ENCODE data around the gene LRG1.
"Not testable (repeated sequence)": the region's sequence is repeated elsewhere in the genome, so short reads cannot be mapped to it uniquely, and the experiment has no call there.

LRG1 gene

DNA sequence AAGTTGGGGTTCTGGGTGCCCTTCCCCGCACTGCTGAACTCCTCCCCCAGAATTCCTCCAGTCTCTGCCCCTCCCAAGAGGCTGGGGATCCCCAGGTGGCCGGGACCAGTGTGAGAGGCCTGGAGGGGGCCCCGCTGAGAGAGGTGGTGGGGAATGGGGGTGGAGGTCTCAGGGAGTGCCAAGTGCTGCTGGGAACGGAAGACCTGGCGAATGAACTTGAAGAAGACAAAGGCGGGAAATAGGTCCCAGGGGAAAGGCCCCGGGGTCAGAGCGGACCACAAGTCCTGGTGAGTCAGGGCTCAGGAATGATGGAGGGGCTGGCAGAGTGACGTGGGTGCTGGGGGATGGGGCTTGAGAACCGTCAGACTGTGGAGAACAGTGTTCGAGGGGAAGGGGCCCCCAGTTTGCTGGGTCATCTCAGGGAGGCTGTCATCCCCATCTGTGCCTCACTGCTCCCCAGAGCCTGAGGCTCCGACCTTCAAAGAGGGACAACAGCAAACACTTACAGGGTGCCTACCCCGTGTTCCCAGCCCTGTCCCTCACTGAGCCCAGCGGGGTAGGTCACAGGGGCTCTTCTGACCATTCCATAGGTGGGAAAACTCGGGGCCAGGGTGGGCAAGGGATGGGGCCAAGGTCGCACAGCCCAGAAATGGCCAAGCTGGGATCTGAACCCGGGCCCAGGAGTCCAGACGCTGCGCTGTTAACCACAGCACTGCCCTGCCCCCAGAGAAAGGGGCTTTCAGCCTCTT lies 35.6 kb upstream of the LRG1 start:
- no peak for DNase-seq (ENCODE audit: low read depth)

DNA sequence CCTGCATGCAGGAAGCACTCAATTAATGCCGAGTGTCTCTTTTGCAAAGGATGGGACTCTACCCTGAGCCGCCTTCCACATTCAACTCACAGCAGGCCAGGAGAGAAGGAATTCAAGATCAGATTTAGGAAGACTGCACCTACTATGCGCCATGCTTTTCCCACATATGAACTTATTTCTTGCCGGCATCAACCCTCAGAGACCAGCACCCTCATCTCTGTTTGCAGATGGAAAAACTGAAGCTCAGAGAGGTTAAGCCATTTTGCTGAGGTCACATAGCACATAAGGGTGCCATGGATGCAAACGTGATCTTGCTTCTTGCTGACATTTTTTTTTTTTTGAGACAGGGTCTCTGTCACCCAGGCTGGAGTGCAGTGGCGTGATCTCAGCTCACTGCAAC lies 33.8 kb upstream of the LRG1 start:
- DNase-seq (ENCODE audit: low read depth), result no peak

DNA sequence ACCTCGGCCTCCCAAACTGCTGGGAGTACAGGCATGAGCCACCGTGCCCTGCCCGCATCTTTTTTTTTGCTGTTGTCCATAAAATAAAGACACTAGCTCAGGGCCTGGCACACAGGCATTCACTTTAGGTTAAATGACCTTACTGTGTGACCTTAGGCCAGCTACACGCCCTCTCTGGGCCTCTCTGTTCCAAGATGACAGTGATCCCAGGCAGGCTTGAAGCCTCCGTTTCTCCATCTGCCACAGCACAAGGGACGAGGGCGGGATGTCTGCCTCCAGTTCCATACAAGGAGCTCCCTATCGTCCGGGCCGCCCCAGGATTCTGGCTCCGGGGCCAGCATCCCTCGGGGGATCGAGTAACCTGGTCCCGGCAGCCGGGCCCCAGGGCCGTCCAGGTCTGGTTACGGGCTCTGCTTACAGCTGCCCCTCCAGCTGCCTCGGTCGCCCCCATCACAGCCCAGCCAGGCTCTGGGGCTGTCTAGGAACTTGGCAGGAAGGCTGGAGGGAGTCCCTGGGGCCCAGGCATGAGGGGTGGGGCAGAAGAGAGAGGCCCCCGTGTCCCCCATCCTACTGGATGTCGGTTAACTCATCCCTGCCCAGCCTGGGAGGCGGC lies 31.6 kb upstream of the LRG1 start:
- no peak for DNase-seq (ENCODE audit: low read depth)

DNA sequence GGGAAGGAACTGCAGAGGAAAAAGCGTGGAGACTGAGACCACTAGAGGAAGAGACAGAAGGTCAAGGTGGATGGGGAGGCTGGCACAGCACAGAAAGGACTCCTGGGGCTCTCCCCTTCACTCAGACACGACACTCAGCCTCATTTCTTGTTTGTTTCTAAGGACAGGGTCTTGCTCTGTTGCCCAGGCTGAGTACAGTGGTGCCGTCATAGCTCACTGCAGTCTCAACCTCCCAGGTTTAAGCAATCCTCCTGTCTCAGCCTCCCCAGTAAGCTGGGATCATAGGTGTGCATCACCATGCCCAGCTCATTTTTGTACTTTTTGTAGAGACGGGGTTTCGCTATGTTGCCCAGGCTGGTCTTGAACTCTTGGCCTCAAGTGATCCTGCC lies 31.1 kb upstream of the LRG1 start:
- no peak for DNase-seq (ENCODE audit: low read depth)

DNA sequence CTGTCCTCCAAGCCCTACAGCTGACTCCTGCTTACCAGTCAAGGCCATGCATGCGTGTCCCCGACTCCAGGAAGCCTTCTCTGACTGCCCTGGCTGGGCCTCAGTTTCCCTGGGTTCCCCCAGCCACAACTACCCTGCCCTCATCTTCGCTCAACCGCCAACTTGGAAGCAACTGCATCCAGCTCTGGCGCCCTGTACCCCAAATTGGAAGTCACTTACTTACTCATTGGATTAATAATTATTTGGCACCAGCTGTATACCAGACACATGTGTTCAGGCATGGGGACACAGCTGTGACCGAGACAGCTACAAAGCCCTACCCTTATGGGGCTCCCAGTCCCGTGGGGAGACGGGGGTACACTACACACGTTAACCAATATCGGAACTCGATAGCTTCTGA lies 30.6 kb upstream of the LRG1 start:
- no peak for DNase-seq (ENCODE audit: low read depth)

DNA sequence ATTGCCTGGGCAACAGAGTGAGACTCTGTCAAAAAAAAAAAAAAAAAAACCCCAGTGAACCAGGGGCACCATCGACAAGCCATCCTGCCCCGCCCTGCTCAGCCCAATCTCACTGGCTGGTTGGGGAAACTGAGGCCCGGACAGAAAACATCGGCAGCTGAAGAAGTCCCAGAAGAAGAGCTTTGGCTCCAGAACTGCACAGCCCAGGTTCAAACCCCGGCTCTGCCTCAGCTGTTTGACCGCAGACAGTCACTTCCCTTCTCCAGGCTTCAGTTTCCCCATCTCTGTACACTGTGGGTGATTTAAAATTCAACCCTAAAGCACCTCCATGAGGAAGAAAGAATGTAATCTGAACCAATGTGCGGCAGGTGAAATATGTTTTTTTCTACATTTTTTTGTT lies 29.1 kb upstream of the LRG1 start:
- DNase-seq (ENCODE audit: low read depth), result no peak

DNA sequence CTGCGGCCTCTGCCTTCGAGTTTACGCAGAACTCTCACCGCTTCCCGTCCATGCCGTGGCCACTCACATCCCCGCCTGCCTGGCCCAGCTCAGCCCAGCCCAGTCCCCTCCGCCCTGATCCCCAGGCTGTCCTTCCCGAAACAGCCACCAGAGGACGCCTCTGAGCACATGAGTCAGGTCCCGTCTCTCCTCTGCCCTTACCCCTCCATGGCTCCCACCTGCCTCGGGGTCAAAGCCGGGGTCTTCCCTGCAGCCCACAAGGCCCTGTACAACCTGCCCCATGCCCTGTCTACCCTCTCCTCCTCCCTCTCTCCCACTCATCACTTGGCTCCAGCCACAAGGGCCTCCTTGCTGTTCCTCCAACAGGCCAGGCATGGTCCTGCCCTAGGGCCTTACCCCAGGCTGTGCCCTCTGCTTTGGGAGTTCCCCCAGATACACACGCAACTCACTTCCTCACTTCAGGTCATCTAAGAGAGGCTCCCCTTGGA lies 27.8 kb upstream of the LRG1 start:
- DNase-seq (ENCODE audit: low read depth), result peak; percentile 21

DNA sequence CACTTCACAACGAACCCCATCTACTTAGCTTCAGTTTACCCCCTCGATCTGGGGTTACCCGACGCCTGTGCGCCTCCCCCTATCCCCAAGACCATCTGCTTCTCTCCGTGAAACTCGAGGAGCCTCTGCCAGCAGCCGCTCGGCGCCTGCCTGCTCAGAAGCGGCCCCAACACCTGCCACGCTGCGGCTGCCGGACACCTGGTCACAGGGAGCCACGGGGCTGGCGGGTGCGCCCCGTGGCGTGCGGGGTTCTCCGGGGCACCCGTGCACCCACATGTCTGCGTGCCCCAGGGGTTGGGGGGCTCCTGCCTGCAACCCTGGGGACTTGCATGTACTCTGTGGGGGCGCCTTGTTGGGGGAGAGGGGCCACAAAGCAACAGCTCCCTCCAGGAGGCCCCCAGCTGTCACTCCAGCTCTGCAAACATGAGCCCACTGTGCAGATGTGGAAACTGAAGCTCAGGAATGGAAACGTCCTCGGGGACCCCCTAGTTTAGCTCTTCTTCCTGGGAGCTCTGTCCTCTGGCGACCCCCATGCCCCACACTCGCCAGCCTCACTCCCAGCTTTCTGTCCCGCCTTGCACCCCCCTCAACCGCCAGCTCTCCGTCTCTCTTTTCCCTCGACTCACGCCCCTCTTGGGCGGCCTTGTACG lies 26.7 kb upstream of the LRG1 start:
- DNase-seq (ENCODE audit: low read depth), result no peak

DNA sequence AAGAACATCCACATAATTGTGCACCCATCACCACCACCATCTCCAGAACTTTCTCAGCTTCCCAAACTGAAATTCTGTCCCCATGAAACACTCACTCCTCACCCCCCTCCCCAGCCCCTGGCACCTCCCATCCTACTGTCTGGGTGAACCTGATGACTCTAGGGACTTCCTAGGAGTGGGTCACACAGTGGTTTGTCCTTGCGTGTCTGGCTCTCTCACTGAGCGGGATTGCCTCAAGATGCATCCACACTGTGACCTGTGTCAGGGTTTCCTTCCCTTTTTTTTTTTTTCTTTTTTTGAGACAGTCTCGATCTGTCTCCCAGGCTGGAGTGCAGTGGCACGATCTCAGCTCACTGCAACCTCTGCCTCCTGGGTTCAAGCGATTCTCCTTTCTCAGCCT lies 23.7 kb upstream of the LRG1 start:
- DNase-seq (ENCODE audit: low read depth), result not testable (repeated sequence)

DNA sequence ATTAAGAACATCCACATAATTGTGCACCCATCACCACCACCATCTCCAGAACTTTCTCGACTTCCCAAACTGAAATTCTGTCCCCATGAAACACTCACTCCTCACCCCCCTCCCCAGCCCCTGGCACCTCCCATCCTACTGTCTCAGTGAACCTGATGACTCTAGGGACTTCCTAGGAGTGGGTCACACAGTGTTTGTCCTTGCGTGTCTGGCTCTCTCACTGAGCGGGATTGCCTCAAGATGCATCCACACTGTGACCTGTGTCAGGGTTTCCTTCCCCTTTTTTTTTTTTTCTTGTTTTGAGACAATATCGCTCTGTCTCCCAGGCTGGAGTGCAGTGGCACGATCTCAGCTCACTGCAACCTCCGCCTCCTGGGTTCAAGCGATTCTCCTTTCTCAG lies 22.2 kb upstream of the LRG1 start:
- DNase-seq (ENCODE audit: low read depth), result not testable (repeated sequence)

DNA sequence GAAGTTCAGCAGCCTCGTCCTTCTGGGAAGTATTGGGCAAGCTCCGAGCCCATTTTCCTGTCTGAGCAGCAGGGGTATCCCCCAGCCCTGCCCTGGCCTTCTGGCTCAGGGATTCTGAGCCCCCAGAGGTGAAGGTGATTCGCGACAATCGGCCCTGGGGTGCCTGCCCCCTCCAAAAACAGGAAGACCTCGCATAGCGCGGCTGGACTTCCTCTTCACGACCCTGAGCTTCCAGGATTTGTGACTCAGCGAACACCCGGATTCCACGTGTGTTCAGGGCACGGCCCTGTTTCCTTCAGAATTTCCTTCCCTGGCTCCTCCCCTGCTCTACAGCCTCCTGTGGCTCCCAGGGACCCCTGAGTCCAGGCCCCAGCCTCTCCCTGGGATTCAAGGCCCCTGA lies 19.7 kb upstream of the LRG1 start, which contains the start of gene SEMA6B:
TSS of gene SEMA6B (minus strand) at position 116 of the 400 bp plus-strand sequence. CDS start 1,227 bp downstream, outside the sequence.
- no peak for DNase-seq (ENCODE audit: low read depth)

DNA sequence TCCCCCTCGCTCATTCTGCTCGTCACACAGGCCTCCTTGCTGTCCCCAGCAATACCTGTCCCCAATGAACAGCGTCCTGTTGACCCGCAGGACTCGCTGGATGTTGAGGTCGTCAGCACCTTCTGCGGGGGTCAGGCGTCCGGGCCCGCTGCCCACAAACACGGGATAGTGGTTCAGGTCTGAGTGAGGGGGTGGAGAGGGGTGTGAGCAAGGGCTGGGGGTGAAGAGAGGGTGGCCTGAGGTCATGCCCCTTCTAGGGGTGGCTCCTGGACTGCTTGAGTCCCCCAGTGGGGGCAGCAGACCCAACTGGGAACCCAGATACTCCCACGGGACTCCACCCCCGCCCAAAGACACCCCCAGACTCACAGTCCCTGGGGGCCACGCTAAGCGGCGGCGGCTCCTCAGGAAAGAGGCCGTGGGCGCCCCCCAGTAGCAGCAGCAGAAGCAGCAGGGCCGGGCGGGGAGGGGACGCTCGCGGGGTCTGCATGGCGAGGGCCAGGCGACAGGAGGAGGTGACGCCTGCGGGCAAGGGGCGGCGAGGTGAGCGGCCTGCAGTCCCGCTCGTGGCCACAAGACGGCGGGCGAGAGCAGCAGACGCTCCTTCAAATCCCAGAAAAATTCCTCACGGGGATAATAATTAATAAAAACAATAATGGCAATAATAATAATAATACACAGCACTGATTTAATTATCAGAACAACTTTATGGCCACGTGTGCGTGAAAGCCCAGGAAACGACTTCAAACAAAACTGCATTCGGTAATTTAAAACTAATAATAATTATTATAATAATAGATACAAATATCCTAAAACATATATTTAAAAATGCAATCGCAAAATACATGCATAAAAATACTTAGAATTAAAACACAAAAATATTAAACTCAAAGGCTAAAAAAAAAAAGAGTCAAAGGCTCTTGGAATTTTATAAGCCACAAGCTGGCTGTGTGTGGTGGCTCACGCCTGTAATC lies 18.4 kb upstream of the LRG1 start:
- DNase-seq (ENCODE audit: low read depth), result no peak

DNA sequence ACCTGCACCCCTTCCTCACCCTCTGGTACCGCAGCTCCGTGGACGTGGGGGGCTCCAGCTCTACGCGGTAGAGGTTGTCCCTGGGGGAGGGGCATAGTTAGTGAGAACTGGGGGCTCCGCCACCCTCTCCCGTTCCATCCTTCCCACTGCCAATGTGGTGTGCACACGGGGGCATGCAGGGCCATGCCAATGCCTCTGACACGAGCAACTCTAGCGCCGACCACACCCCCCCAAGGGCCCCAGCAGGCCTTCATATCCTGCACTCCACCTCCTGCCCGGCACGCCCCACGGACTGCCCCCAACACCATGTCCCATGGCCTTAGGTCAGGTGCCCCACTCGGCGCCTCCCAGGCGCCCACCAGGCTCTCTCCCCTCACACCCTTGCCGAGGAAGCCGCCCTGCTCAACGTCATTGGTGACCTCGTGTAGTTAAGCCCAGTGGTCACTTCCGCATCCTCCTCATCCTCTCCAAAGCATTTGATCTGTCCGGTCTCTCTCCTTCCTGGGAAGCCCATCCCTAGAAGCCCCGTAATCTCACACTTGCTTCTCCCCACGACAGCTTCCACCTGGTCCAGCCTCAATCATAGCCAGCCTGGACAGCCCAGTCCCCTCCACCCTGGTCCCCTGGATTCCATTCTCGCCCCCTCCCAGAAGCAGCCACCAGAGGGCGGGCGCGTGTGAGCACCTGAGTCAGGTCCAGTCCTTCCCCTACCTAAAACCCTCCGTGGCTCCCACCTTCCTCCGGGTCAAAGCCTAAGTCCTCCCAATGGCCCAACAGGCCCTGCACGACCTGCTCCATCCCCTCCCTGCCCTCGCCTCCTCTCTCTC lies 17.5 kb upstream of the LRG1 start:
- DNase-seq (ENCODE audit: low read depth), result no peak

DNA sequence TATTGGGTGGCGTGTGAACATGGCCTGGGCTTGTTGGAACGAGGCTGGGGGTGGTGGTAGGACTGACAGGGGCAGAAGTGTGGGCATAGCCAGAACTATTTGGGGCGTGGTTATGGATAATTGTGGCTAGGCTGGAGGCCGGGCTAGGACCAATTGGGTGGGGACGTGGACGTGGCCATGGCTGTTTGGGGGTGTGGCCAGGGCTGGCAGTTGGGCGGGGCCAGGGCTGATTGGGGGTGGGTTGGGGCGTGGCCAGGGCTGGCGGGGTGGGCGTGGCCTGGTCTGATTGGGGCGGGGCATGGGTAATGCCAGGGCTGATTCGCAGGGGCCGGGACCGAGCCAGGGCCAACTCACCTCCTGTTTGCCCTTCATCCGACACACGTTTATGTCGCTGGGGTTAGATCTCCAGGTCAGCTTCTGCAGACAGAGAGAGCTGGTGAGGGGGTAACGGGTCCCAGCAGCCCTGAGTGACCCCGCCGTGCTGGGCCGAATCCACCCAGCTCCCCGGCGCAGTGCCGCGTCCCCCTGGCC lies 16.8 kb upstream of the LRG1 start:
- no peak for DNase-seq (ENCODE audit: low read depth)

DNA sequence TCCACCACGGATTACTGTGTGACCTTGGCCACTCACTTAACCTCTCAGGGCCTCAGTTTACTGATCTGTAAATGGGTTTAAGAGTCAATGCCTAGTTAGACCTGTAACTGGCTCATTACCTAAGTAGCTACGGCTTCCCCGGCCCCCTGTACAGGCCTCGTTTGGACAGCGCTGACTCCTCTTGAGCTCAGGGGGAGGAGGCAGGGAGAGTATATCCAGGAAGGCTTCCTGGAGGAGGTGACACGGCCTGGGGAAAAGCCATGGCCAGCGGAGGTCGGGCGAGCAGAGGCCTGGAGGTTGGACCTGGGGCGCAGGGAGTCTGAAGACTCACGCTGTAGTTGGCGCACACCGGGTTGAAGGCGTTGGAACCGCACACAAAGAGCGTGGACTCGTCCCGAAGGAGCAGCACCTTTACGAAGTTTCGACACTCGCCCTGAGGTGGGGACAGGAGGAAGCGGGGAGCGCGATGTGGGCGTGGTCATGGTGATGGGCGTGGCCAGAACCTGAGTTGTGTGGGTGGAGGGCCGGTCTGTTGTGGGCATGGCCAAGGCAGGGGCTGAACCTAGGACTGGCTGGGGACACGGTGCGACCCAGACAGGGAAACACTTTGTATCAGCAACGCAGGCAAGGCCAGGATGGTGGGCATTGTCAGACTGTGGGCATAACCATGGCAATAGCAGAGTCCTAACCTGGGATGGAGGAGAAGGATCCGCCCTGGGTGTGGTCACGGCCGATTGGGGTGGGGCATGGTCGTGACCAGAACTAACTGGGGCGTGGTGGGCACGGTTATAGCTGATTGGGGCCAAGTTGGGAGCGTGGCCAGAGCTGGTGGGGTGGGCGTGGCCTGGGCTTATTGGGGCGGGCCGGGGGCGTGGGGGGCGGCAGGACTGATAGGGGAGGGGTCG lies 16.1 kb upstream of the LRG1 start:
- DNase-seq (ENCODE audit: low read depth), result no peak

DNA sequence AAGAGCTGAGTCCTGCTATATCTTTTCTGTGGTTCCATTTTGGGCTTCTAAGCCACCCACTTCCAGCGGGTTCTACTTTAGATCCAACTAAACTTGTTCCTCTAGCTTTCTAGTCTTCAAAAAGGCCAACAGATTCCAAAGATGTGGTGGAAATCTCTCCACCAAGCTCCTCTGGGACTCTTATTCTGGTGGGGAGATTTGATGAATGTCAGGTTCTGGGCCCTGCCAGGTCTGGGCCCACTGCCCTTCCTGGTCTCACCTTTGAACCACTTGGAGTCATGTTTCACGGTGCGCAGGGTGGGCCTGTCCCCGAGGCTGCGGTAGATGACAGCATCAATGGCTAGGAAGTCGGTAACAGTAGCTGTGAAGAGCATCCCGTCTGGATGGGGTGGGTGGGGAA lies 14.9 kb upstream of the LRG1 start:
- DNase-seq (ENCODE audit: low read depth), result no peak

DNA sequence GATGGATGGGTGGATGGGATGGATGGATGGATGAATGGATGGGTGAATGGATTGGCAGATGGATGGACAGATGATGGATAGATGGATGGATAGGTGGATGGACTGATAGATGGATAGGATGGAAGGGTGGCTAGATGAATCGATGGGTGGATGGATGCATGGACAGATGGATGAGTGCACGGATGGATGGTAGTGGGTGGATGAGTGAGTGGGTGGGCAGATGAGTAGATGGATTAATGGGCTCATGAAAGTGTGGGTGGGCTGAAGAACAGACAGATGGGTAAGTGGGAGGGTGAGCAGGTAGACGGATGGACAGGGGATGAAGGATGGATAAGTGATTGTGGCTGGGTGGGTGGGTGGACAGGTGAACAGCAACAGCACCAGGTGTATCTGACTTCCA lies 13.9 kb upstream of the LRG1 start:
- DNase-seq (ENCODE audit: low read depth), result no peak

DNA sequence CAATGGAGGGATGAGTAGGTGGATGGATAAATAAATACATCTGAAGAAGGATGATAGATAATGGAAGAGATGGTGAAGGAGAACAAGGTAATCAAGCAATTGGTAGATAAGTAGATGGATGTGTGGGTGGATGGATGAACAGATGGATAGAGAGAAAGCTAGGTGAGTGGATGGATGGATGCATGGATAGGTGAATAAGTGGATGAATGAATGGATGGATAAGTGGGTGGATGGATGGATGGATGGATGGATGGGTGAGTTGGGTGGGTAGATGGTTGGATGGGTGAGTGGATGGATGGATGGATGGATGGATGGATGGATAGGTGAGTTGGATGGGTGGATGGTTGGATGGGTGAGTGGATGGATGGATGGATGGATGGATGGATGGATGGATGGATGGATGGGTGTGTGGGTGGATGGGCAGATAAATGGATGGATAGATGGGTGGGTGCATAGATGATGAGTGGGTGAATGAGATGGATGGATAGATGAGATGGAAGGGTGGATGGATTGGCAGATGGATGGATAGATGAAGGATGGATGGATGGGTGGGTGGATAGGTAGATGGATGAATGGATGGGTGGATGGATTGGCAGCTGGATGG lies 13.4 kb upstream of the LRG1 start:
- no peak for DNase-seq (ENCODE audit: low read depth)

DNA sequence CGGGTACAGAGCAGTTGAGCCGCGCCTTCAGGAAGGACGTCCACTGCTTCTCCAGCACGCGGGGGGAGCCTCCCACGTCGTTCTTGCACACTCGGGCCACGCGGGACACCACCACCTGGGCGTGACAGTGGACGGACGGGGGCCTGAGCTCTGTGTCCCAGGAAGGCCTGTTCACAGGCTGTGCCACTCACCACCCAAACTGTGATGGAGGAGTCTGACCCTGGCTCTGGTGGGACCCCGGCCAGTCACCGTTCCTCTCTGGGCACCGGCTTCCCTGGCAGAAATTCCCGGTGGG lies 12.6 kb upstream of the LRG1 start:
- DNase-seq (ENCODE audit: low read depth), result no peak

Data from T-helper 22 cell (primary cell).